Measurements from ENCODE around the gene CXCL3.

- TF ChIP-seq CTCF (IDR thresholded peaks at IDR 0.05): no peak
- no peak for TF ChIP-seq POLR2A (IDR thresholded peaks at IDR 0.05)
Measured at GRCh38 chr4:74062953-74063352, 24.5 kb upstream of the CXCL3 start.

Data from tibial nerve (tissue), 3 donors.